Osteoblast (primary cell): ENCODE results near the gene CBX6. TPM values are rescaled to one million over a fixed set of nuclear protein-coding genes. Genes with fewer than 3 reads are reported as not detected.

Source experiments
- DNase-seq: peaks from one replicate; pipeline ENCODE4 v3.0.0; 2011; ENCODE audit warnings: low spot score, mixed read lengths; ENCODE audit not compliant: insufficient read length; ENCODE audit errors: missing footprints
- H2AFZ ChIP-seq: 2 replicates; pipeline ENCODE4 v1.6.0; 2011; ENCODE audit warnings: mild to moderate bottlenecking, low read length
- H3K27ac ChIP-seq: 2 replicates; pipeline ENCODE4 v1.5.1; 2011; ENCODE audit warnings: mild to moderate bottlenecking, low read depth, low read length, moderate library complexity
- H3K27me3 ChIP-seq: 2 replicates; pipeline ENCODE4 v1.6.0; 2012; ENCODE audit warnings: mild to moderate bottlenecking, control low read depth, inconsistent platforms, low read length, moderate library complexity; ENCODE audit not compliant: insufficient read depth
- H3K36me3 ChIP-seq: 2 replicates; pipeline ENCODE4 v1.5.1; 2011; ENCODE audit warnings: mild to moderate bottlenecking, low read length, control low read depth, moderate library complexity; ENCODE audit not compliant: insufficient read depth
- H3K4me1 ChIP-seq: 2 replicates; pipeline ENCODE4 v1.5.1; 2011; ENCODE audit warnings: mild to moderate bottlenecking, low read length, control low read depth, moderate library complexity; ENCODE audit not compliant: insufficient read depth
- H3K4me2 ChIP-seq: 2 replicates; pipeline ENCODE4 v1.6.0; 2011; ENCODE audit warnings: mild to moderate bottlenecking, low read length; ENCODE audit not compliant: insufficient read depth
- H3K4me3 ChIP-seq: fragments of 200-600 bp; sonication (generic); 3 replicates; pipeline ENCODE4 v1.5.1; 2012; ENCODE audit warnings: mild to moderate bottlenecking, low read length, inconsistent platforms; ENCODE audit not compliant: insufficient read depth
- H3K79me2 ChIP-seq: 2 replicates; pipeline ENCODE4 v1.6.0; 2012; ENCODE audit warnings: mild to moderate bottlenecking, low read length, control low read depth, inconsistent platforms; ENCODE audit not compliant: insufficient read depth
- H3K9me3 ChIP-seq: 2 replicates; pipeline ENCODE4 v1.5.1; 2011; ENCODE audit warnings: low read depth, low read length, control low read depth
- H4K20me1 ChIP-seq: 2 replicates; pipeline ENCODE4 v1.6.0; 2012; ENCODE audit warnings: mild to moderate bottlenecking, low read length, control low read depth; ENCODE audit not compliant: insufficient read depth
- CTCF ChIP-seq: IDR thresholded peaks from 2 replicates; pipeline ENCODE4 v1.5.1; 2011; ENCODE audit warnings: mild to moderate bottlenecking, low read depth, low read length, moderate library complexity; ENCODE audit errors: extremely low read depth
- total RNA-seq: library from RNA; depleted of rRNA; stranded (reverse); fragments of >200 nt; gene quantifications from 2 replicates; pipeline ENCODE4 v1.2.3, GENCODE V29; 2012

The CBX6 gene
- total RNA-seq, 1 donor, result 58.6 TPM

- no peak for DNase-seq
- no peak for TF ChIP-seq CTCF
- Histone ChIP-seq H3K4me1 (no peaks in the 10 kb centered on the region), H3K27me3 (peaks cover 46% of the 10 kb centered on the region), H3K79me2 (no peaks in the 10 kb centered on the region), H3K4me3 (no peak overlapping the region), H3K9me3 (no peaks in the 10 kb centered on the region), H3K27ac (no peak overlapping the region), H3K4me2 (no peak overlapping the region), H4K20me1 (no peaks in the 10 kb centered on the region), H3K36me3 (no peaks in the 10 kb centered on the region), H2AFZ (no peak overlapping the region)
These were observed 26.8 kb downstream of the CBX6 start for GRCh38 chr22:38845004-38845740.

DNA sequence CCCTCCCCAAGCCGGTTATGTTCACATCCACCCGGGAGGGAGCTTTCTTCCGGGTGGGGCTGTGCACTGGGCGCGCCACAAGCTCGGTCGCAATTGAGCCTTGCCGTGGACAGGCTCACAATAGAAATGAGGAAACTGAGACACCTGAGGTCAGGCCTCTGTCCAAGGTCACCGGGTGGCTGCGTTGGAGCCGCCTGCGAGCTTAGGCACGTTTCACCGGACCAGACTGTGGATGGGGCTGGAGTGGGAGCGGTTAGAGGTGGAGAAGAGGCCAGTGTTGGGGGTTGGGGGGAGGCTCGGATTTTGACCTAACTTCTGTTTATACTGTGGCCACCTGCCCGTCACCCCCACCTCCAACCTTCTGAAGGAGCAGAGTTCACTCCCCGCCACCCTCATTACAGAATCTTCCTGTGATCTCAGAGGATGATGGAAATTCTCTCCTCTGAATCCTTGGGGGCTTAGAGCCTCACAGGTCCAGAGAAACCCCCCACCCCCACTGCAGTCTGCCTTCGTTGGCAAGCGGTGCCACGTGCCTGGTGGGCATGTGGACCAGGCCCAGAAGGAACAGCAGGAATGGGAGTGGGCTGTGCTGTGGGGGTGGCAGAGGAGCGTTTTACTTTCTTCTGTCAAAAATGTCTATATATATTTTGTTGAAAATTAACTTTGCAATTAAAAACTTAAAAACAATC, 27.6 kb downstream of the CBX6 start:
- DNase-seq, result no peak
- H3K4me2 ChIP-seq, result no peak overlapping the region
- no peak overlapping the region for H2AFZ ChIP-seq
- no peaks in the 10 kb centered on the region for H3K9me3 ChIP-seq
- H3K27me3 ChIP-seq, result peaks cover 50% of the 10 kb centered on the region
- H3K4me3 ChIP-seq, result no peak overlapping the region
- H3K36me3 ChIP-seq, result no peaks in the 10 kb centered on the region
- H3K79me2 ChIP-seq, result no peaks in the 10 kb centered on the region
- no peaks in the 10 kb centered on the region for H3K4me1 ChIP-seq
- no peak overlapping the region for H3K27ac ChIP-seq
- no peak for TF ChIP-seq CTCF
- H4K20me1 ChIP-seq, result no peaks in the 10 kb centered on the region

- no peak for TF ChIP-seq CTCF
- DNase-seq, result peak; percentile 97
- H4K20me1 ChIP-seq, result no peaks in the 10 kb centered on the region
These were observed 28.2 kb downstream of the CBX6 start, which contains the start of gene NPTXR for GRCh38 chr22:38843657-38844314. TSS of gene NPTXR (minus strand) at chr22:38844028.

DNA sequence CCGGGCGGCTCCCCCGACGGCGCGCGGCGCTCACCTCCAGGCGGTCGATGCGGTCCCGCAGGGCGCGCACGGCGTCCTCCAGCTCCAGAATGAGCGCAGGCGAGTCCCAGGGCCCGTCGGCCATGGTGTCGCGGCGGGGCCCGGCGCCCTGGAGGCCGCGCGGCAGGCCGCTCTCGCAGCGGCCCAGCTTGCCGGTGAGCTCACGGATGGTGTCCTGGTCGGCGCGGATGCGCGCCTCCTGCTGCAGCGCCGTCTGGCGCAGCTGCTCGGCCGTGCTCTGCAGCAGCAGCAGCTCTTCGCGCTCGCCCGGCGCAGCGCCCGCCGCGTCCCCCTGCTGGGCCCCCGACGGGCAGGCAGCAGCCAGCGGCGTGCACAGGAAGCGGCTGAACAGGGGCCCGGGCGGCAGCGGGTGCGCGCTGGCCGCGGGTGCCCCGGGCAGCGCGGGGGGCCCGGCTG, 28.8 kb downstream of the CBX6 start:
- H3K27me3 ChIP-seq, result peaks cover 48% of the 10 kb centered on the region
- H3K36me3 ChIP-seq, result no peaks in the 10 kb centered on the region
- peak; percentile 98 for DNase-seq
- H3K4me1 ChIP-seq, result no peaks in the 10 kb centered on the region
- H3K79me2 ChIP-seq, result no peaks in the 10 kb centered on the region
- H3K27ac ChIP-seq, result no peak overlapping the region
- H3K4me3 ChIP-seq, result peak overlapping the region; percentile 43
- H2AFZ ChIP-seq, result no peak overlapping the region
- no peaks in the 10 kb centered on the region for H4K20me1 ChIP-seq
- no peaks in the 10 kb centered on the region for H3K9me3 ChIP-seq
- TF ChIP-seq CTCF, result peak; percentile 5
- peak overlapping the region; percentile 32 for H3K4me2 ChIP-seq

More at GRCh38 chr22:38843657-38844314, 28.2 kb downstream of the CBX6 start, which contains the start of gene NPTXR:
- Histone ChIP-seq H3K27ac (no peak within 1 kb of the TSS), H3K27me3 (peaks cover 51% of the 10 kb centered on the region), H3K4me2 (peak within 1 kb of the TSS; percentile 32), H3K4me3 (peak within 1 kb of the TSS; percentile 43), H3K79me2 (no peaks in the 10 kb centered on the region), H3K4me1 (no peaks in the 10 kb centered on the region), H3K9me3 (no peaks in the 10 kb centered on the region), H3K36me3 (no peaks in the 10 kb centered on the region), H2AFZ (no peak within 1 kb of the TSS)
